PFSK-1 (cell line): ENCODE results near the gene ZBTB25.

Experiments
- FOXP2 ChIP-seq: optimal IDR thresholded peaks from 2 replicates; pipeline ENCODE3; 2011; ENCODE audit warnings: borderline replicate concordance, control low read depth, inconsistent platforms; ENCODE audit not compliant: insufficient read depth; ENCODE audit errors: extremely low read length, extremely low read depth
- POLR2AphosphoS5 ChIP-seq: IDR thresholded peaks from 2 replicates; pipeline ENCODE4 v1.6.1; 2012; ENCODE audit warnings: low read depth, mild to moderate bottlenecking, control low read depth, low read length, moderate library complexity
- SIN3A ChIP-seq: IDR thresholded peaks from 2 replicates; pipeline ENCODE4 v1.6.1; 2012; ENCODE audit warnings: mild to moderate bottlenecking, low read length, moderate library complexity, borderline replicate concordance; ENCODE audit not compliant: insufficient read depth
- TAF1 ChIP-seq: IDR thresholded peaks from 2 replicates; pipeline ENCODE4 v1.6.1; 2012; ENCODE audit warnings: low read length, control low read depth, borderline replicate concordance; ENCODE audit not compliant: insufficient read depth
- TF ChIP-seq, protein P1 (sequence below), 2 experiments: IDR thresholded peaks; 2 replicates each; pipeline versions ENCODE4 v1.6.1 to v1.8.0; 2011 to 2012; ENCODE audit warnings: low read depth in 2 of 2, low read length in 2 of 2, control low read depth in 1 of 2, inconsistent platforms in 1 of 2, mild to moderate bottlenecking in 1 of 2, moderate library complexity in 1 of 2; ENCODE audit not compliant: insufficient read depth in 1 of 2

Gene ZBTB25

DNA sequence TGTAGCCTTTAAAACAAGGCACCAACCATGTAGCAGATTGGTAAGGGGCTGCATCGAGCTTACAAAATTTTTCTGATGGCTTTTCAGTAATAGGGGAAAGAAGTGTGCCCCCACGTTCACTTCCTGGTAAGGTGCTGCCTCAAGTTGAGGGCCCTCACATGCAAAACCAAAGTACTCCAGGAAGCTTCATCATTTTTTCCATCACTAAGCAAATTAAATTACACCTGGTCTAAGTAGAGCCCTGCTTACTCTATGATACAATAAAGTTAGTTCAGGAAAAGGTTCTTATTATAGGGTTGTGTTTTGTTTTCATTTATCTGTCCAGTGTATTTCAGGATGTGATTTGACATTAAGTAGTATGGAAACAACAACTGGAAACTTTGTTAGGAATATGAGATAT lies 53.4 kb downstream of the ZBTB25 start:
- TF ChIP-seq FOXP2 = no peak
- TF ChIP-seq SIN3A = no peak
- TF ChIP-seq, protein P1, sequence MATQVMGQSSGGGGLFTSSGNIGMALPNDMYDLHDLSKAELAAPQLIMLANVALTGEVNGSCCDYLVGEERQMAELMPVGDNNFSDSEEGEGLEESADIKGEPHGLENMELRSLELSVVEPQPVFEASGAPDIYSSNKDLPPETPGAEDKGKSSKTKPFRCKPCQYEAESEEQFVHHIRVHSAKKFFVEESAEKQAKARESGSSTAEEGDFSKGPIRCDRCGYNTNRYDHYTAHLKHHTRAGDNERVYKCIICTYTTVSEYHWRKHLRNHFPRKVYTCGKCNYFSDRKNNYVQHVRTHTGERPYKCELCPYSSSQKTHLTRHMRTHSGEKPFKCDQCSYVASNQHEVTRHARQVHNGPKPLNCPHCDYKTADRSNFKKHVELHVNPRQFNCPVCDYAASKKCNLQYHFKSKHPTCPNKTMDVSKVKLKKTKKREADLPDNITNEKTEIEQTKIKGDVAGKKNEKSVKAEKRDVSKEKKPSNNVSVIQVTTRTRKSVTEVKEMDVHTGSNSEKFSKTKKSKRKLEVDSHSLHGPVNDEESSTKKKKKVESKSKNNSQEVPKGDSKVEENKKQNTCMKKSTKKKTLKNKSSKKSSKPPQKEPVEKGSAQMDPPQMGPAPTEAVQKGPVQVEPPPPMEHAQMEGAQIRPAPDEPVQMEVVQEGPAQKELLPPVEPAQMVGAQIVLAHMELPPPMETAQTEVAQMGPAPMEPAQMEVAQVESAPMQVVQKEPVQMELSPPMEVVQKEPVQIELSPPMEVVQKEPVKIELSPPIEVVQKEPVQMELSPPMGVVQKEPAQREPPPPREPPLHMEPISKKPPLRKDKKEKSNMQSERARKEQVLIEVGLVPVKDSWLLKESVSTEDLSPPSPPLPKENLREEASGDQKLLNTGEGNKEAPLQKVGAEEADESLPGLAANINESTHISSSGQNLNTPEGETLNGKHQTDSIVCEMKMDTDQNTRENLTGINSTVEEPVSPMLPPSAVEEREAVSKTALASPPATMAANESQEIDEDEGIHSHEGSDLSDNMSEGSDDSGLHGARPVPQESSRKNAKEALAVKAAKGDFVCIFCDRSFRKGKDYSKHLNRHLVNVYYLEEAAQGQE (IDR thresholded peaks at IDR 0.05; ENCODE audit: insufficient read depth in 1 of 2, low read depth in 2 of 2, low read length in 2 of 2) = no peak
- TF ChIP-seq POLR2AphosphoS5 = no peak

DNA sequence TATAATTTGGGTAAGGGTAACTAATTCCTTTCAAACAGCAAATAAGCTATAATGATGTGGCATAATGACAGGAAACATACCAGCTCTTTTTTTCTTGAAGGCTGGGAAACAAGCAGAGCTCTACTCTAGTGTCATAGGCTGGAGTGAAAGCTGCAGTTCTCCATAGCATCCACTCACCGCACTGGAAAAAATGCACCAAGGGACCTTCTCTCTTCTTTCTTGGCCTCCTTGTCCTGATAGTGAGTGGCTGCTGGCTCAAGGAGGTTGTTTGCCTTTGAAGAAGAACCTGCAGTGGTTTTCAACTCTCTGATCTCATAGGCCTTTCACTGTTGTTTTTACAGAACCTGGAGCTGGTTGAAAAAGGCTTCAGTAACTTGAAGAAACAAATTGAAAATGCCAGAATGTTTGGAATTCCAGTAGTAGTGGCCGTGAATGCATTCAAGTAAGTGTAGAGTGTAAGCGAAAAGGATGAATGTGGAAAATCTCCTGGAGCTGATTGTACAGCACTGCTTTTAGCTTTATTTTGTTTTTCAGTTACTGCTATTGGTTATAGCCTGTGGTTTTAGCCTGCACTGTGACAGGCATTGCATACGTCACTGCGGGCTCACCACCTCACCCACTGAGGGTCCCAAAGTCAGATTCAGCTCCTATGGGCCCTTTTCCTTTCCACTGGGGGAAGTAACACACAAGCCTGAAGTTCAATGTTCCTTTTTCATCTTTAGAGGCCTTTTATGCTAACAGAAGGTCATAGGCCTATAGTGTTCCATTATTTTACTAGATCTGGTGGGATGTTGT lies 55.6 kb downstream of the ZBTB25 start:
- TF ChIP-seq SIN3A (no peak), TAF1 (no peak), FOXP2 (no peak), POLR2AphosphoS5 (no peak)
- TF ChIP-seq, protein P1 (IDR thresholded peaks at IDR 0.05; ENCODE audit: insufficient read depth in 1 of 2, low read depth in 2 of 2, low read length in 2 of 2) = no peak

DNA sequence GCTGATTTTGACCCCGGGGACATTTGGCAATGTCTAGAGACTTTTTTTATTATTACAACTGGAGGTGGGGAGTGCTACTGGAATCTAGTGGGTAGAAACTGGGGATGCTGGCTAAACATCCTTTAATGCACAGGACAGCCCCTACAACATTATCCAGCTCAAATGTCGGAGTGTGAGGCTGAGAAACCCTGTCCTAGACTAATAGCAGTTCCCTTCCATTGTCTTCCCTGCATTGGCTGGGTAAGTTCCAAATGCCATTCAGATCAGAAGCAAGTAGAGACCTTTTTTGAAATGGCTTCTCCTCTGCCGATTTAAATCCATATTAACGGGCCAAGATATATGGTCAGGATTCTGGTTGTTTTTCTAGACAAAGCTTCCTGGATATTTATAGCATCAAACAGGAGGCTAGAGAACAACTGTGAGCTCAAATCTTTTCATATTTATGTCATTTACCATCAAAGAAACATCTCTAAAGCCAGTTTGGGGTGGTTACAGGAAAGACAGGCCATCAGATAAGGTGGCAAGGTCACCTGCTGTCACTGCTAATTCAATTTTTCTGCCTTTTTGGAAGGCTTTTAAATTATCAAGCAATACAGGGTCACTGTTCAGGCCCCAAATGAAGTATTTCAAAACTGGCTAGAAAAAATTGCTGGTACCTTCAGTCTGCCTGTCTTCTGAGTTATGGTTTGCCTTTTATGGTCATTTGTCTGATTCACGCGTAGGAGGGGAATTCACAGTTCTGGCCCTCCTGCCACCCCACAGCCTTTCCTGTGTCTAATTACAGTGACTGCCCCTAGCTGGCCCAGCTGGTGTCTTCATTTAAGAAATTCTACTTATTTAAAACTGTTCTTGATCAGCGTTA lies 58.4 kb downstream of the ZBTB25 start:
- TF ChIP-seq, protein P1 (IDR thresholded peaks at IDR 0.05; ENCODE audit: insufficient read depth in 1 of 2, low read depth in 2 of 2, low read length in 2 of 2) = no peak
- no peak for TF ChIP-seq FOXP2
- TF ChIP-seq TAF1 = no peak
- no peak for TF ChIP-seq SIN3A
- TF ChIP-seq POLR2AphosphoS5 = no peak

DNA sequence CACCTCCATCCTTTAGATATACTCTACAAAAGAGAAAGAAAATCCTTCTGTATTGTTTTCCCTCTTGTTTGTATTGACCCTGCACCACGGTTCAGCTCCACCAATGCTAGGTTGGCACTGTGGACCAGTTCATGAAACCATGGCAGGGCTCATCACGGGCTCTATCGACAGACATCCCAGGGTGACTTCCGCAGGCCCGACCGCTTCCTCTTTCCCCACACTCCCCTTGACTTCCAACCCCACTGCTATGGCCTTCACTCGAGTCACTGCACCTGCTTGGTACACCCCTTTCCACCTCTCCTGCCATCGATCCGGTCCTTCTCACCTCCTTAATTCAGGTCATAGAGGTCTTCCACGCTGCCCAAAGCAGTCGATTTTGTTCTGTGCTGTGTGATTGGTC lies 59.5 kb downstream of the ZBTB25 start:
- TF ChIP-seq, protein P1 (IDR thresholded peaks at IDR 0.05; ENCODE audit: insufficient read depth in 1 of 2, low read depth in 2 of 2, low read length in 2 of 2) = no peak
- no peak for TF ChIP-seq POLR2AphosphoS5
- no peak for TF ChIP-seq TAF1
- TF ChIP-seq SIN3A = no peak
- TF ChIP-seq FOXP2 = no peak
